GM18519 (cell line): ENCODE measurements around the gene CATSPERB.
"Not testable (repeated sequence)": the region's sequence is repeated elsewhere in the genome, so short reads cannot be mapped to it uniquely, and the experiment has no call there.

ENCODE experiments used
- ATAC-seq: cut with Tn5 transposase; IDR thresholded peaks from one replicate; pipeline ENCODE4 v1.9.1; 2021; ENCODE audit warnings: mild to moderate bottlenecking, moderate library complexity; ENCODE audit not compliant: unreplicated experiment, low FRiP score

The CATSPERB gene

GRCh38 chr14:91585856-91586255, 146.0 kb downstream of the CATSPERB start:
- ATAC-seq: no peak

- no peak for ATAC-seq
Measured at GRCh38 chr14:91582761-91583160, 149.1 kb downstream of the CATSPERB start.

- no peak for ATAC-seq
Measured at GRCh38 chr14:91580876-91581577, 150.9 kb downstream of the CATSPERB start.

GRCh38 chr14:91577632-91578233, 154.2 kb downstream of the CATSPERB start:
- no peak for ATAC-seq

- ATAC-seq: no peak
Measured at GRCh38 chr14:91575469-91576208, 156.2 kb downstream of the CATSPERB start.

- no peak for ATAC-seq
Measured at GRCh38 chr14:91573894-91574837, 157.7 kb downstream of the CATSPERB start.

- no peak for ATAC-seq
Measured at GRCh38 chr14:91573528-91573893, 158.4 kb downstream of the CATSPERB start.

- ATAC-seq: no peak
Measured at GRCh38 chr14:91570021-91570420, 161.9 kb downstream of the CATSPERB start.

- no peak for ATAC-seq
Measured at GRCh38 chr14:91569301-91569700, 162.6 kb downstream of the CATSPERB start.

- ATAC-seq: no peak
Measured at GRCh38 chr14:91568626-91569025, 163.3 kb downstream of the CATSPERB start.

- not testable (repeated sequence) for ATAC-seq
Measured at GRCh38 chr14:91567827-91568226, 164.1 kb downstream of the CATSPERB start.

GRCh38 chr14:91555531-91555930, 176.4 kb downstream of the CATSPERB start:
- no peak for ATAC-seq

GRCh38 chr14:91554535-91555332, 177.2 kb downstream of the CATSPERB start:
- ATAC-seq: no peak

GRCh38 chr14:91548108-91548507, 183.8 kb downstream of the CATSPERB start:
- ATAC-seq: no peak

GRCh38 chr14:91545946-91546716, 185.8 kb downstream of the CATSPERB start:
- ATAC-seq: no peak

- ATAC-seq: no peak
Measured at GRCh38 chr14:91545204-91545603, 186.7 kb downstream of the CATSPERB start.

- no peak for ATAC-seq
Measured at GRCh38 chr14:91536327-91536726, 195.6 kb downstream of the CATSPERB start.

- ATAC-seq: not testable (repeated sequence)
Measured at GRCh38 chr14:91534059-91534458, 197.8 kb downstream of the CATSPERB start.

- no peak for ATAC-seq
Measured at GRCh38 chr14:91533623-91534022, 198.3 kb downstream of the CATSPERB start.
